GM21526 (cell line): Measurements from ENCODE around the gene PIR.

Source experiments
- ATAC-seq: cut with Tn5 transposase; IDR thresholded peaks from one replicate; pipeline ENCODE4 v1.9.1; 2021; ENCODE audit warnings: moderate library complexity; ENCODE audit not compliant: unreplicated experiment, low FRiP score

PIR gene

DNA sequence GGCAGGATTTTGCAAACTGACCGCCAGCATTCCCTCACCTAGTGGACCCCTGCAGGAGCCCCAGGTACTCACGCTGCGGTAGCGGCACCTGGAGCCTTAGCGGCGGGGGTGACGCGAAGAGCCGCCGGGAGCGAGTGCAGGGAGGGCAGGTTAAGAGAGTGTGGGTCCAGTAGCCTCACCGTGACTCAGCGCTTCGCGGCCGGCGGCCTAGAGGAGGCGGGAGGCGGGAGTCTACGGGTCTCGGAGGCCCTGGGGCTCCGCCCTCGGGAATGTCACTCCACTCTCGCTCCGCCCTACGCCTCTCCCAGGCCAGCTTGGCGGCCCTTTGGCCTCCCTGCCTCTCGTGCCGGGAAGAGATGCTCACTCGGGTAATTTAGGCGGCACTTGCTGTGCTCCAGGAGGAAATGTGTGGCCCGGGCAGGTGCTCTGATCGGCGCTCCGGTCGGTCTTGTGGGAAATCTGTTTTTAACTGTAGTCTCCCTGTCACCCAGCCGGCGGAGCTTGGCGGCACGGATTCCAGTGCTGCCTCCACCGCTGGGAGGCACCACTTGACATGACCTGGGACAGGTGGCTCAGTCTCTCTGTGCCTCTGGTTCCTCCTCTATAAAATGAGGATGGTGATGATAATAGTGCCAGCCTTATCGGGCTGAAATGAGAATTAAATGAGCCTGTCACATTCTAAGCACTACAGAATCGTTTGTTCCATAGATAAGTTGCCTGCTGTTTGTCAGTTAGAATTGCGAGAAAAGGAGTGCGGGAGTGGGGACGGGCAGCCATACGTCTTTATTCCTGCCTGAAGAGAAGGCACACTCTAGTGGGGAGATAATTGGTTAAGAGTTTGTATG lies at the start of gene PIR:
TSS of gene PIR (minus strand) at position 216 of the 845 bp plus-strand sequence. CDS start 2,076 bp downstream, outside the sequence.
- ATAC-seq: peak; percentile 92

DNA sequence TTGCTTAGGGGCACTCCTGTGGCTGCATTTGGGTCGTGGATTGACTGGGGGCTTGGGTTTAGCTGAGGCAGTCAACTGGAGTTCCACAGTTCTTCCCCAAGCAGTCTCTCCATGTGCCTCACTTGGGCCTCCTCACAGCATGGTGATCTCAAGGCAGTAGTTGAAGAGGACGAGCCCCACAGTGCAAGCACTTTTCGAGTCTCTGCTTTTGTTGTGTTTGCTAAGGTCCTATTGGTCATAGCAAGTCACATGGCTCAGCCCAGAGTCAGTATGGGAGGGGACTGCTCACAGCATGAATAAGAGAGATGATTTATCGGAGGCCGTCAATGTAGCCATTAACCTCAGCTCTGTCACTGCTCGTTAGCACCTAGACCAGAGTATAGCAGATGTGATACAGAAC lies 37.2 kb upstream of the PIR start:
- ATAC-seq: no peak

DNA sequence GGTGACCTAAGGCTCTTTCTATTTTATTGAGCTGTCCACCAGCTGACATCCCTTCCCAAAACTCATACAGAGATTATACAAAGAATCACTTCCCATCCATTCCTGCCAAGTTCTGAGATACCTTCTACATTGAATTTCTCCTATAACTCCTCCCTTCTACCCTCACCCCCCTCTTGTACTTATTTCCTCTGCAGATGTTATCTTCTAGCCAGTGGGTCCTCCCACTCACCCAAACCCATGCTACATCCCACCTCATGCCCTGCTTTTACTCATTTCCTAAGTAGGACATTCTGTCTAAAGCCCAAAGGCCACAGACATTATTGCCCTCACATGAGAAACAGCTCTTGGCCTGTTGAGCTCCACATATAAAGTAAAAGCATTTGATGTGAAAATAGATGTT lies 36.0 kb upstream of the PIR start:
- no peak for ATAC-seq

DNA sequence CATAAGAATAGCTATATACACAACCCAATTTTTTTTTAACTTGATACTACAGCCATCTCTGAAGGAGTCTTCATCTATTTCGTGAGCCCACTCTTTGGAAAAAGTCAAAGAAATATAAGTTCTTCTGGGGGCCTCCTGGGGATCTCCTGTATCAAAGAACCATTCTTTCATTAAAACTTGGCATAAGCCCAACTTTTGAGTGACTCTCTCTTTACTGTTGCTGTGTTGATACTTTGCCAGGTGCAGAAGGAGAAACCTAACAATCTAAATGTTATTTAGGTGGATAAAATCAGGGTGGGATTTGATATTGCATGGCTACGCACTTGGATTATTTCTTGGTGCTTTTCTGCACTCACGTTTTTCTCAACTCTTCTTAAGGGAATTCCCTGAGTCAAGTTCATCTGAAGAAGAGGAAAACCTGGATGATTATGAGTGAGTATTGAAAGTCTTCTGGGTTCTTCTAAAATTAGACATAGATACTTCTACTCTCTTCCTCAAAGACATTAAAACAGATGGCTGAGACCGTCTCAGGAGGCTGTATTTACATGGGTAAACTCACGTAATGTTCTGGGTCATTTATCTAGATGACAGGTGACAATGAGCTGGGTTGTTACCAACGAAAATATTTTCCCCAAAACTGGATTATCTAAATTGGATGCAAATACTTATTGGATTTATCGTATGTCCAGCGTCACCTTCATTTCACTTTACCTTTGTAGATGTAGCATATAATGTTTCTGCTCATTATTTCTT lies 32.7 kb upstream of the PIR start:
- no peak for ATAC-seq

DNA sequence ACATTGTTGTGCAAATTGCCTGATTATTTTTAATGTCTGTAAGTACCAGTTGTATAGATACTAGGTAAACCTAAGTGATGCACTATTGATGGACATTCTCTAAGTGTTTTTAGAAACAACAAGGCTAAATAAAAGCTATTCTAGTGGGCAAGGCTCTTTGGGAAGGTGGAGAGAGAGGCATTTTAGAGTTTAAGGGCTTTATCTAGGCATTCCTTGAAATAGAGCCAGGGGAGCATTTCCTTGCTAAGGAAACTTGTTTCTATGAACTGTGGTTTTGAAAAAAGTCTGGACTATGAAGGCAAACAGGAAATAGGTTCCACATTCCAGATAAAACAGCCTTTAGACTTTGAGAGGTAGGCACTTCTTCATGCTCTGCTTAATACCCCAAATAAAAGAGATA lies 31.3 kb upstream of the PIR start:
- ATAC-seq: no peak

DNA sequence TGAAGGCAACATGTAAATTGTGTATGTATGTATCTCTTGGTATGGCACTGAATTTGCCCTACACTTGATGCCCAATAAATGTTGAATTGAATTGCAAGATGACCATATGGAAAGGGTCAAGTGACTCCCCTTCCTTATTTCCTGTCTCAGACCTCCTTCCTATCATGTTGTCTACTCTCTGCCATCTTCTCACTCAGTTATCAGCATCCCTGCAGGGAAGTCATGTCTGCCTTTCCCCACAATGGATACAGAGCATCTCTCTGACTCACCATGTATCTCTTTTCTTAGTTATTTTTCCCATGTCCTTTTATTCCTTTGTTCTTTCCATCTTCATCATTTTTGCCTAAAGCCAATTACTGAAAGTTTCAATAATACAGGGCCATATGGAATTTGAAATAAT lies 30.0 kb upstream of the PIR start:
- ATAC-seq: no peak

DNA sequence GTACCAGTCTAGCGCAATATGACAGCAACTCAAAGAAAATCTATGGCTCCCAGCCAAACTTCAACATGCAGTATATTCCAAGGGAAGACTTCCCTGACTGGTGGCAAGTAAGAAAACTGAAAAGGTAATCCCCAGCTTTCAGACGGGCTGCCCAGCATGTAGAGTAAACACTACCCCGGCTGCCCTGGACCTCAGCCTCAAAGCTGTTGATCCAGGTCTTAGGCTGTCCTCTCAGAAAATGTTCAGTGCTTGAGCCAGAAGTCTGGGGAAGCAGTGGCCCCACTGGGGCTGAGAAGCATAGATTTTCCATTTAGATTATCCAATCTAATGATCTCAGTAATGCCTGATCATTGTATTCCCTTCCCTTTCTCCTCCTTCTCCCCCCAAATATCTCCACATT lies 29.3 kb upstream of the PIR start:
- ATAC-seq: no peak

DNA sequence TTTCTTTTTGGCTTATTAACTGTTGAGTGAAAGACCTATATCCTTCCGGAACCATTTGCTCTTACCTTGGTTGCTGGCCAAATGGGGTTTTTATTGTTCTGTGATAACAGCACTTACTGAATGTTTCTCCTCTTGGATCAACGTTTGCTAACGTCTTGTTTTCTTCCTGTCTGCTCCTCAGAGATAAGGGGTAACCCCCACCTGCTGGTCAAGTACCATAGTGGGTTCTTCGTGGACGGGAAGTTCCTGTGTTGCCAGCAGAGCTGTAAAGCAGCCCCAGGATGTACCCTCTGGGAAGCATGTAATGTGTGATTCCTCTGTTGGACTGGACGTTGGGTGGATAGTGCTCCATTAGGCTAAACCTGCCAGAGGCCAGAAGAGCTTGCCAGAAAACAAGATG lies 22.8 kb upstream of the PIR start:
- ATAC-seq: no peak

DNA sequence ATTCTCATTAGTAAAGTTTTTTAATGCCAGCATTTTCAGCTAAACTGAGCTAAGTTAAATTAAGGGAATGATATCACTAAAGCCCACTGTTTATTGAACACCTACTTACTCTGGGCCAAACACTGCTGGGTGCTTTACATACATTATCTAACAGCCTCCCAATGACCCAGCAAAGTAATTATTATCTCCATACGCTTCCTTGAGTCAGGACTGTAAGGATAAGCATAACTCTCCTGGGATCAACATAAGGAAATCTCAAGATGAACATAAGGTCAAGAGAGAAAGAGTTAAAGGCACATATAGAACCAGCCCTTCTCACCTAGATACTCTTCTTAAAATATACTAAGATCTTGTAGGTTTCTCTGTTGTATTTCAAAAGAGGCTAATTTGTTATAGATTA lies 21.1 kb upstream of the PIR start:
- ATAC-seq: no peak

DNA sequence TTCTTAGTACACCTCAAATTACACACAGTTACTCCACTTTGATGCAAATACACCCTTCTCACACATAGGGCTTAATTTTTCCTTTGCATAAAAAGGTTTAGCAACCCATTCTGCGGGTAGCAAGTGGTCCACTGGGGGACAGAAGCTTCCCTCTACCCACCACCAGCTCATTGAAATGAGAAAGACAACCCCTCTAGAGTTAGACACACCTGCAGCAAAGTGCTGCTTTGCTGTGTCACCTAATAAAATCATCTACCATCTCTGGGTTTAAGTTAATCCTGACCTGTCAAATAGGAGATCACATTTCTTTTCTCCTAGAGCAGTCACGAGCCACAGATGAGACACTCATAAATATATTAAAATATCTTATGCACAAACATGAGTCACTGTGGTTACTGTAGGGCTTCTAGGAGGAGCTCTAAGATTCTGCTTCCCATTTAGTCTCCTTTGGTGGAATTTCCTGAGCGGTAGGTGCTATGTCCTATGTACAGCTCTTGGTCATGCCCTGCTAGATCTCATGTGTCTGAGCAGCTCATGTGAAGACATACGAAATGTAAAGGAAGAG lies 19.4 kb upstream of the PIR start:
- ATAC-seq: no peak

DNA sequence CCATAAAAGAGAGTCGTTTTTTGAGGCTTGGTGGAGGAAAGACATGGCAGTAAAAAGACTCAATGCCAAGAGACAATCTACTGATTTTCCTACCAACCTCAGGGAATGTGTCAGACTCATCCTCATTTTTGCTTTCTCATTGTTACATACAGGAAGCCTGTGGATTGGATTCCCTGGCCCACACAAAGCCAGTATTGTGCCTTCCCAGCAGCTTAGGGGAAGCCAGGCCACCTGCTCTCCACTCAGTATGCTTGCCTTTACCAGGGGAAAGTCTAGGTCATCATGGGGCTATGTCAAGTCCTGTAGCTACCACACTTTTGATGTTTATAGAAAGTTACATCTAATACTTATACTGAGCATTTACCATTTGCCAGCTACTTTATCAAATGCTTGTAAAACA lies 18.4 kb upstream of the PIR start:
- ATAC-seq: no peak

DNA sequence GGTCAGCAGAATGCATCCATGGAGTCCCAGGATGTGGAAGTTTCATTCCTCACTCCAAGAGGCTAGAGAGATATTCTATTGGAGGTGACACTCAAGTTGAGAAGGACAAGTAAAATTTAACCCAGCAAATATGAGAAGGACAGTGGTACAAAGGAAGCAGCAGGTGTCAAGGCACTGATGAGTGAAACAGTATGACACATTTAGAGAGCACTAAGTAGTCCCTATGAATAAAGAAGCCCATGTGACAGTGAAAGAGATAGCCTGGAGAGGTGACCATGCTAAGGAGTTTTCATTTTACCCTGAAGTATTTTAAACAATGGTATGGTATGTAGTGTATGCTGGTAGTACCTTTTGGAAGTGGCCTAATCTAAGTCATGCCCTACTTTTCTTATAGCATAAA lies 16.7 kb upstream of the PIR start:
- ATAC-seq: no peak

DNA sequence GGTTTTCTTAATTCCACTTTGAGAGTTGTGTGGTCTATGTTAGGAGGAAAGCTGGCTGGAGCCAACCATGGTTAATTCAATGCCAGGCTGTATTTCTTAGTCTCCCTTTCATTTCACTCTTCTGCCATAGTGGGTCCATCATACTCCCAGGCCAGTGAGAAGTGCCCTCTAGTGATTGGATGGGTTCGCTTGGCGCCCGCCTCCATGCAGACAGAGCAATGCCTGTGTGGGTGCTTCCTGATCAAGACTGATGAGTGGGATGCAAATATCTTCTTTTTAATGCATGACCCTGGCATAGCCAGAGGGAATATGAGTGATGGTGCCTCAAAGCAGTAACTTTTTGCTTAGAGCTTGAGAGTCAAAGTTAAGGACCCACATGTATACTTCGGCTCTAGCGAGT lies 13.9 kb upstream of the PIR start:
- ATAC-seq: no peak

DNA sequence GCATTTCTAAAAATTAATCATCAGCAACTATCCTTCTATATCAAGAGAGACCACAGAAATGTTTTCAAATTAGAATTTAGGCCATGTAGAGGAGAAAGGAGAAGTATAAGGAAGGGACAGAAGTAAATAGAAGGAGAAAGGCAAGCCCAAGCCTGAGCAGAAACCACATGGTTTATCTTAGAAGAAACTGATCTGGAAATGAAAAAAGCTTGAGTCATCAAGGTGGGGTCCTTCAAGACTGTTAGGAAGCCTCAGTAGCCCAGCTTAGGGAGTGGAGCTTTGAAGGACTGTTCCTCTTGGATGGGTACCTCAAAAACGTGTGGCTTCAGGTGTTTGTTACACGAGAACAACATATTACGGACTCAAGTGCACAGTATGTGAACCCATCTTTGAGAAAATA lies 12.0 kb upstream of the PIR start:
- ATAC-seq: no peak

DNA sequence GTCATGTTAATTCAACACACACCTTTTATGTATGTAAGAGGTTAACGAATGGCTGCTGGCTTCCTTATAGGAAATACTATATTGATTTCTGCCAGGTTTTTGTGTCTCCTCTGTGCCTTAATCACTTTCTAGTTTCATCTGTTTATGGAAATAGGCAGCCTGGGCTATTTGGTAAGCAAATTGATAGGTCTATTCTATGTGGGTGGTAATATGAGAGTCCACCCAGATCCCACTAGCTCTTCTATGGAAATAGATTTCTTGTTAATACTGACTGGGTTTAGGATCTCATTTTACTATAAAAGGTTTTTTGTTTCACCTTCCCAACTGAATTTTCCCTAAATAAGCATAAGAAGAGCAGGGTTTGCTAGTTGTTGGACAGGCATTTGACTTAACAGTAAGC lies 11.5 kb upstream of the PIR start:
- ATAC-seq: no peak

DNA sequence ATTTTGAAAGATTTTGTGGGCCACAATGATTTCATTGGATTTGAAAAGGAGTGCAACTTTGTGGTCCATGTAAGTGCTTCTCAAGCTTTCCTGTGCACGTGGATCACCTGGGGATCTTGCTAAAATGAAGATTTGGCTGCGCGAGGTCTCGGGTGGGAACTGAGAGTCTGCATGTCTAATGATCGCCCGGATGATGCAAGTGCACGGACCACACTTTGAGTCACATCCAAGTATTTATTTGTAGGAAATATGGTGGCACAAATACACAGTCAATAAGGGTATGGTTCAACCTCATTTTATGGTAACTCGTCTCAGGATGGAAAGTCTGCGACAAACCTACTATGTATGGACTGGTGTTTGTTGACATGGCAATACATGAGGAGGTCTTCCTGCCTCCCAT lies 8.4 kb upstream of the PIR start:
- ATAC-seq: no peak

DNA sequence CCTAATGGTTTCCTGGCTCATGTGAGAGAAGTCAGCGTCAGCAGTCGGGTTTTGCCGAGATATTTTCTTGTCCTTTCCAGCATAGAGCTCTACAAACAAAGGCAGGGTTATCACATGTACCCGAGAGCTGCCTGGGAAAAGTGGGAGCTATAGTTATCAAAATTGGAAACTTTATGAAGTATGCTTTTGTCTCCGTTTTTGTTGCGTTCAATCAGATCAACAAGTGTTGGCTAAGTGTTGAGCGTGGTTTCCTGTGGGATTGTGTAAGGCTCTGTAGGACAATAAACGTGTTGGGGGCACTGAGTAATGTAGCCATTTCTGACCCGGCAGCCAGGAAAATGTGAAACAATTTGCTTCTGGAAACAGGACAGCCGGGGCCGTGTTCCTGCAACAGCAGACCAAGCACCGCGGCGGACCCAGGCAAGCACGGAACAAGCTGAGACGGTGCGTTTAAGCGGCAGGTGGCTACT lies 7.4 kb upstream of the PIR start, which contains the start of gene BMX:
TSS of gene BMX (plus strand) at position 311 of the 470 bp plus-strand sequence. CDS start 7,547 bp downstream, outside the sequence.
- ATAC-seq: no peak

DNA sequence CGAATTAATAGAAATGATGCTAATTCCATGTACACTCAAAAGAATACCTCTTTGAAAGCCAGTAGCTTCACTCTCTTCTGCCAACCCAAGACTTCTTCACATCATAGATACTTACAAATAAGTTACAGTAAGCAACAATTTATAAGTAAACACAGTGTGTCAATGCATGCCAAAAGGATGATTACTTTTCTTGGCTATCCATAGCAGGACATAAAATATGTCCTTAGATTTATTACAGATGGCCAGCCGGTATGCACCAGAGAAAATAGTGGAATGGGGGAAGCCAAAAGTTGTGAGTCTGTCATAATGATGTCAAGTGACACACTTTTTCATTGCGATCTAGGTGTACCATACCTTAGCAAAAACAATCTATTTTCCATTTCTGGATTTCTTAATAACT lies 6.8 kb upstream of the PIR start:
- ATAC-seq: no peak

DNA sequence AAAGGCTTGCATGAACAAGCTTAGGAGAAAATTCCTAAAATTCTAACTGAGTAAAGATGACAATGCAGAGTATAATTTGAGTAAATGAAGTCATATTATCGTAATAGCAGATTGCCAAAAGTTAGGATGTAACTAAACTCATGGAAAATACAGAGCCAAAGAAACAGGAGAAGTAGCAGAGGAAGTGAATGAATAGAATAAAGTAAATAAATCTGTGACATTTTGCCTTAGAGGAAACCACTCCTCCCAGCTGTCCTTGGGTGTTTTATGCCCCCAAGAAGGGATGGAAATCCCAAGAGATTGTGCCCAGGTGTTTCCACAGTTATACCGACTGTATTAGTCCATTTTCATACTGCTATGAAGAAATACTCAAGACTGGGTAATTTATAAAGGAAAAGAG lies 5.6 kb upstream of the PIR start:
- no peak for ATAC-seq

DNA sequence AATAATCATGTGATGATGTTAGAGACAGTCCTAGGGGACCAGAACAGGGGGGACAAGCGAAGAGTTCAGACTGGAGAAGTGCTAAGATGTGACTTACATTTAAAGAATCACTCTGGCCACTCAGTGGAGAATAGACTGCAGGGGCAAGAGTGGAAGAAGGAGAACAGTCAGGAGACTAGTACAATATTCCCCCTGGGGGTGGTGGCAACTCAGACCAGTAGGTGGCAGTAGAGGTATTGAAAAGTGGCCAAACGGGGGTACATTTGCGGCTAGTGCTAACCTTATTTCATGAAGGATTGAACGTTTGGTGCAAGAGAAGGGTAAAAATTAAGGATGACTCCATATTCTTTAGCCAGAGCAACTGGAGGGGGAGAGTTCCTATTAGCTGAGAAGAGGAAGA lies 4.7 kb upstream of the PIR start:
- ATAC-seq: no peak

DNA sequence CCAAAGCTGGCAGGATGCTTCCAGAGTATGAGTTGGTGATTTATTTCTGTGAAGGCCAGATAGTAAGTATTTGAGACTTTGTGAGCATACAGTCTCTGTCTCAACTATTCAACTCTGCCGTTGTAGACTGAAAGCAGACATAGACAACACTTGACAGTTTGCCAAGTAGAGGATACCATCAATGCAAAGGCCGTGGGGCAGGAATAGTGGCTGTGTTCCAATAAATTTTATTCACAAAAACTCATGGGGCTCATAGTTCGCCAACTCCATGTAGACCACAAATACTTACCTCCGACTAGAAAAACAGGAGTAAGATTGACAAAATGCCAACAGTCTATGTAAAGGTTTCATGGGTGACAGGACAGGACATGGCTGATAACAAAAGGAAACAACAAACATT lies 3.7 kb upstream of the PIR start:
- no peak for ATAC-seq
